ENCODE results near the gene PTPRN2. TPM values are rescaled to one million over a fixed set of nuclear protein-coding genes. Genes with fewer than 3 reads are reported as not detected.

Gene PTPRN2
- total RNA-seq, 1 experiment from 2014 or later: 1.1 TPM

- intact Hi-C loops (cut with micrococcal nuclease; ENCODE audit: unreplicated experiment) (no loop called here), in situ Hi-C loops (cut with HindIII; ENCODE audit: low pct_unique_long_range_greater_than_20kb, low sequenced_read_pairs) (no loop called here)
- POLR2A ChIA-PET: no interaction called here
- H3K36me3 ChIP-seq (ENCODE audit: control insufficient read depth, insufficient read depth, low read length): no peaks in the 10 kb centered on the region
- TF ChIP-seq CTCF (IDR thresholded peaks at IDR 0.05) (no peak), POLR2AphosphoS5 (IDR thresholded peaks at IDR 0.05; ENCODE audit: low read depth, low read length) (no peak), REST (IDR thresholded peaks at IDR 0.05; ENCODE audit: insufficient read depth in 1 of 2, low read depth in 2 of 2, low read length in 1 of 2) (no peak), TCF7L2 (IDR thresholded peaks at IDR 0.05; ENCODE audit: low read depth, low read length) (no peak), SIN3A (IDR thresholded peaks at IDR 0.05; ENCODE audit: borderline replicate concordance, insufficient read depth, low read depth, low read length) (no peak)
- no peak overlapping the region for H3K27ac ChIP-seq (ENCODE audit: low read length)
- H3K9me3 ChIP-seq (ENCODE audit: control insufficient read depth, insufficient read depth, low read depth, low read length): no peaks in the 10 kb centered on the region
- no TSS peak for BruUV-seq (replicated peaks)
- H3K4me3 ChIP-seq (ENCODE audit: low read depth in 2 of 2, low read length in 2 of 2): no peak overlapping the region
- no peaks in the 10 kb centered on the region for H3K4me1 ChIP-seq (ENCODE audit: control insufficient read depth, insufficient read depth, low read length)
- H3K27me3 ChIP-seq (ENCODE audit: control insufficient read depth, insufficient read depth, low read length): no peaks in the 10 kb centered on the region
- CTCF ChIA-PET: no interaction called here
- DNase-seq (ENCODE audit: low read depth, low spot score) (no peak), ATAC-seq (no peak)
Measured at GRCh38 chr7:157977306-157977705, 610.3 kb downstream of the PTPRN2 start.

- ATAC-seq: no peak
- DNase-seq (ENCODE audit: low read depth, low spot score): no peak
- Histone ChIP-seq H3K9me3 (ENCODE audit: control insufficient read depth, insufficient read depth, low read depth, low read length) (no peaks in the 10 kb centered on the region), H3K4me1 (ENCODE audit: control insufficient read depth, insufficient read depth, low read length) (no peaks in the 10 kb centered on the region), H3K4me3 (ENCODE audit: low read depth in 2 of 2, low read length in 2 of 2) (no peak overlapping the region), H3K27me3 (ENCODE audit: control insufficient read depth, insufficient read depth, low read length) (peaks cover 7% of the 10 kb centered on the region), H3K27ac (ENCODE audit: low read length) (no peak overlapping the region), H3K36me3 (ENCODE audit: control insufficient read depth, insufficient read depth, low read length) (no peaks in the 10 kb centered on the region)
- POLR2A ChIA-PET: no interaction called here
- TF ChIP-seq CTCF (IDR thresholded peaks at IDR 0.05): no peak
- no peak for TF ChIP-seq POLR2AphosphoS5 (IDR thresholded peaks at IDR 0.05; ENCODE audit: low read depth, low read length)
- no peak for TF ChIP-seq TCF7L2 (IDR thresholded peaks at IDR 0.05; ENCODE audit: low read depth, low read length)
- no peak for TF ChIP-seq SIN3A (IDR thresholded peaks at IDR 0.05; ENCODE audit: borderline replicate concordance, insufficient read depth, low read depth, low read length)
- TF ChIP-seq REST (IDR thresholded peaks at IDR 0.05; ENCODE audit: insufficient read depth in 1 of 2, low read depth in 2 of 2, low read length in 1 of 2): no peak
- BruUV-seq (replicated peaks): no TSS peak
- in situ Hi-C loops (cut with HindIII; ENCODE audit: low pct_unique_long_range_greater_than_20kb, low sequenced_read_pairs) (no loop called here), intact Hi-C loops (cut with micrococcal nuclease; ENCODE audit: unreplicated experiment) (no loop called here)
- CTCF ChIA-PET: no interaction called here
Measured at GRCh38 chr7:157976406-157976805, 611.2 kb downstream of the PTPRN2 start.
